ENCODE measurements around the gene USP47. TPM values are rescaled to one million over a fixed set of nuclear protein-coding genes. Genes with fewer than 3 reads are reported as not detected.

The USP47 gene
- total and polyA plus RNA-seq, 9 of the 15 experiments (the other 6 are each of a cell fraction or from before 2014, with no cell fraction given), result 13.1 to 63.6 (median 34.7) TPM

GRCh38 chr11:11817957-11818356 lies 23.8 kb upstream of the USP47 start:
- H2AFZ ChIP-seq (ENCODE audit: low read depth, low read length), result no peak overlapping the region
- no peaks in the 10 kb centered on the region for H3K36me3 ChIP-seq (ENCODE audit: control insufficient read depth, insufficient read depth, low read length)
- WGBS (ENCODE audit: insufficient coverage, low coverage, missing lambda C conversion rate), result 74% methylated on average over 4 of the region's 5 CpGs
- H3K4me2 ChIP-seq (ENCODE audit: insufficient read depth, low read length), result no peak overlapping the region
- H3K9me1 ChIP-seq (ENCODE audit: control insufficient read depth, insufficient read depth, low read length), result no peaks in the 10 kb centered on the region
- no peak overlapping the region for H3K9ac ChIP-seq (ENCODE audit: insufficient read depth in 1 of 2, low read depth in 2 of 2, low read length in 2 of 2)
- no peak overlapping the region for H3K27ac ChIP-seq (ENCODE audit: extremely low read depth, low read depth, low read length)
- BruUV-seq (replicated peaks), result no TSS peak
- ChIA-PET CTCF (ENCODE audit: low intra/inter-chr PET ratio) (no interaction called here), POLR2A (interaction anchor here (1.0 to 3.5 kb wide), 3 partner anchors 25 to 71 kb away, joined by 3 to 9 read pairs (median 4); no protein-coding TSS in a partner anchor)
- intact Hi-C loops (cut with micrococcal nuclease), result no loop called here
- ATAC-seq (no peak), FAIRE-seq (no peak), DNase-seq (ENCODE audit: extremely low read depth in 1 of 4, low spot score in 3 of 4) (no peak)
- TF ChIP-seq ZNF280B (CRISPR knock-in tag; IDR thresholded peaks at IDR 0.05) (no peak), ZNF830 (CRISPR knock-in tag; IDR thresholded peaks at IDR 0.05) (no peak), C11orf30 (IDR thresholded peaks at IDR 0.05; ENCODE audit: low read depth) (peak; percentile 41; the same call in 1 of the 2 replicates), ATF7 (IDR thresholded peaks at IDR 0.05) (no peak), RNF219 (CRISPR knock-in tag; IDR thresholded peaks at IDR 0.05) (no peak), MAFK (IDR thresholded peaks at IDR 0.05; ENCODE audit: low read length) (peak; percentile 31; the same call in 1 of the 2 replicates), MAFG (tag; conservative IDR thresholded peaks at IDR 0.05) (peak; percentile 26; the same call in 1 of the 2 replicates), ZNF316 (IDR thresholded peaks at IDR 0.05) (peak; percentile 87)
- peaks cover 0 to 26% of the 10 kb centered on the region in 2 experiments; a peak in 4 of 5 replicates for H3K4me1 ChIP-seq (replicated peaks in 1 of 2; ENCODE audit: control insufficient read depth in 2 of 2, insufficient read depth in 2 of 2, low read length in 2 of 2)
- in situ Hi-C loops (cut with MboI), result loop anchor here (10.0 kb wide), 1 partner anchor 467 kb away; no protein-coding TSS in a partner anchor
- no peaks in the 10 kb centered on the region for H4K20me1 ChIP-seq (replicated peaks; ENCODE audit: control insufficient read depth, insufficient read depth, low read length)
- H3K27me3 ChIP-seq (ENCODE audit: control insufficient read depth in 2 of 2, insufficient read depth in 2 of 2, low read length in 2 of 2), result no peaks in the 10 kb centered on the region
- no peak overlapping the region for H3K4me3 ChIP-seq
- no peaks in the 10 kb centered on the region for H3K9me3 ChIP-seq (replicated peaks; ENCODE audit: control insufficient read depth, insufficient read depth, low read depth, low read length)
- no peaks in the 10 kb centered on the region for H3K79me2 ChIP-seq (ENCODE audit: control insufficient read depth, insufficient read depth, low read length)
